GM12865 (cell line): ENCODE measurements around the gene PSAP.

Experiments used
- DNase-seq: peaks from one replicate; pipeline ENCODE4 v3.0.0; 2010; ENCODE audit warnings: low read depth
- H3K4me3 ChIP-seq: 2 replicates; pipeline ENCODE4 v1.5.1; 2011; ENCODE audit warnings: mild to moderate bottlenecking, low read depth, low read length, control low read depth
- CTCF ChIP-seq: IDR thresholded peaks from 2 replicates; pipeline ENCODE4 v1.5.1; 2011; ENCODE audit warnings: low read length, control low read depth, low read depth, inconsistent platforms; ENCODE audit not compliant: insufficient read depth; ENCODE audit errors: missing control alignments

The PSAP gene

GRCh38 chr10:71835671-71836595 lies 15.1 kb downstream of the PSAP start:
- TF ChIP-seq CTCF = no peak
- peak overlapping the region; percentile 6 for H3K4me3 ChIP-seq
- DNase-seq = peak; percentile 98

DNA sequence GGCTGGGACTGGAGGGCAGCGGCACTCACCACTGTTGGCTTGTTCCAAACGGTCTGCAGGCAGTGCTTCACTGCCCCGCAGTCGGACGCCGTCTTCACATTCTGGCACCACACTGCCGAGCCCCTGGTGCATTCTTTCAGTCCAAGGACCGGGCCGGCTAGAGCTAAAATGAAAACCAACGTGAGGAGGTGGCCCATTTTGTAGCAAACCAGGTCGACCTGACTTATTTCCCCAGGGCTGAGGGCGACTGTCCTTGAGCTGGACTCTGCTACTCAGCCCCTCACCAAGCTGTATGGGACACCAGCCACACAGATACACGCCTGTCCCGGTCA lies 16.7 kb downstream of the PSAP start:
- no peak overlapping the region for H3K4me3 ChIP-seq

GRCh38 chr10:71833451-71834342 lies 17.4 kb downstream of the PSAP start:
- no peak for DNase-seq
- no peak for TF ChIP-seq CTCF
- no peak overlapping the region for H3K4me3 ChIP-seq

More for the DNA sequence above, 16.7 kb downstream of the PSAP start:
- TF ChIP-seq CTCF = no peak
- DNase-seq = no peak

- no peak overlapping the region for H3K4me3 ChIP-seq
- TF ChIP-seq CTCF = no peak
- DNase-seq = peak; percentile 78
Measured at GRCh38 chr10:71832967-71833366, 18.1 kb downstream of the PSAP start.

GRCh38 chr10:71831646-71832552 lies 19.2 kb downstream of the PSAP start:
- no peak for DNase-seq

More at GRCh38 chr10:71831646-71832552, 19.2 kb downstream of the PSAP start:
- no peak for TF ChIP-seq CTCF
- H3K4me3 ChIP-seq = no peak overlapping the region
